Transverse colon (tissue), 4 donors: Measurements from ENCODE around the gene KLHL29. TPM values are rescaled to one million over a fixed set of nuclear protein-coding genes. Genes with fewer than 3 reads are reported as not detected.

Experiments
- DNase-seq: peaks from one replicate; pipeline ENCODE4 v3.0.0-alpha.2; 2019
- H3K27ac ChIP-seq, 4 donors: fragments of 200-600 bp; sonication (generic); 2 replicates each; pipeline ENCODE4 v1.5.1; 2016 to 2018; ENCODE audit warnings: inconsistent platforms in 4 of 4
- H3K27me3 ChIP-seq: fragments of 200-600 bp; sonication (generic); 2 replicates; pipeline ENCODE4 v1.5.1; 2017; ENCODE audit warnings: inconsistent platforms
- H3K36me3 ChIP-seq, 4 donors: fragments of 200-600 bp; sonication (generic); 2 replicates each; pipeline ENCODE4 v1.5.1; 2017 to 2019; ENCODE audit warnings: inconsistent platforms in 4 of 4
- H3K4me1 ChIP-seq, 4 donors: fragments of 200-600 bp; sonication (generic); 2 replicates each; pipeline ENCODE4 v1.5.1; 2017 to 2020; ENCODE audit warnings: inconsistent platforms in 4 of 4
- H3K4me3 ChIP-seq, 4 donors: fragments of 200-600 bp; sonication (generic); 1 replicate in 1 of 4; 2 replicates in 3 of 4; pipeline versions ENCODE4 v1.5.1 to v1.6.1; 2017 to 2019; ENCODE audit warnings: inconsistent platforms in 4 of 4
- H3K9me3 ChIP-seq, 2 donors: fragments of 200-600 bp; sonication (generic); 2 replicates each; pipeline ENCODE4 v1.5.1; 2017 to 2019; ENCODE audit warnings: inconsistent platforms in 2 of 2
- EP300 ChIP-seq: sonication (generic); formaldehyde crosslinking; IDR thresholded peaks from one replicate; pipeline ENCODE4 v1.6.1; 2017; ENCODE audit warnings: antibody characterized with exemption, low read depth
- POLR2A ChIP-seq: fragments of 450-650 bp; IDR thresholded peaks from one replicate; pipeline ENCODE4 v1.6.1; 2016; ENCODE audit warnings: antibody characterized with exemption, mild to moderate bottlenecking, moderate library complexity
- POLR2AphosphoS5 ChIP-seq, 3 donors: sonication (generic); formaldehyde crosslinking; IDR thresholded peaks; one replicate each; pipeline ENCODE4 v1.6.1; 2016; ENCODE audit warnings: antibody characterized with exemption in 3 of 3
- WGBS, 2 donors: methylation state at CpG; one replicate each; pipeline ENCODE4 v1.1.5; 2018; ENCODE audit warnings: low coverage in 1 of 2; 5-methylcytosine and 5-hydroxymethylcytosine counted together
- in situ Hi-C, 4 donors: fragments of 200-750 bp; cut with MboI; loops; one replicate each; pipeline versions ENCODE4 v1.15.0 to v1.15.1; 2017; ENCODE audit warnings: low sequenced_read_pairs in 3 of 4, low pct_ligation_motif_present in 1 of 4, low pct_unique_long_range_greater_than_20kb in 1 of 4
- intact Hi-C: fragments of 100-400 bp; cut with DNase I; formaldehyde crosslinking; loops from one replicate; pipeline ENCODE4 v1.15.1; 2023; ENCODE audit warnings: low total_unique reads
- total RNA-seq, 4 donors: library from RNA; depleted of rRNA; stranded (reverse); fragments of >200 nt; gene quantifications; one replicate each; pipeline ENCODE4 v1.1.0, GENCODE V29; 2016
- TF ChIP-seq, protein P1 (sequence below), 5 experiments: fragments of 200-600 bp in 3 of 5; fragments of 450-650 bp in 2 of 5; sonication (generic) in 3 of 5; IDR thresholded peaks; 1 replicate in 2 of 5; 2 replicates in 3 of 5; pipeline ENCODE4 v1.5.1; 2016 to 2017; ENCODE audit warnings: antibody characterized with exemption in 5 of 5, inconsistent platforms in 3 of 5, mild to moderate bottlenecking in 2 of 5, moderate library complexity in 1 of 5

Gene KLHL29
- total RNA-seq, 4 donors from 2014 or later: 3.3 to 16.5 (median 5.8) TPM

DNA sequence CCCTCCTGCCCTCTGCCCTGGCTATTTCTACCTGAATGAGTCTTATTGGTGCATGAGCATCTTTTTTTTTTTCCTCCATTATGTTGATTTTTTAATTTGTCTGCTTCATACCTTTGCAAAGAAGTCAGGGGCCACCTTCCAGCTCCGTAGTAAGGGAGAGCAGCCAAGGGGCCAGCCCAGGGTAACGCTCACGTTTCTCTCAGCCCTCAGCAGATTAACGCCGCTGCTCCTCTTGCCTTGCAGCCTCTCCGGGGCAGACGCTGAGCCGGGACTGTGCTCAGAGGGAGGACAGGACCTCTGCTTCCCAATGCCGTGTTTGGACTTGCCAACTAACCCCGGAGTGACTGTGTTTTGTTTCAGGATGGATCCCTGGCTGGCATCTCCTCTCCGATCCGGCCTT is 300.2 kb downstream of the KLHL29 start:
- Histone ChIP-seq H3K36me3 (no peaks in the 10 kb centered on the region), H3K9me3 (no peaks in the 10 kb centered on the region), H3K4me1 (no peaks in the 10 kb centered on the region), H3K4me3 (no peak overlapping the region), H3K27ac (no peak overlapping the region), H3K27me3 (no peaks in the 10 kb centered on the region)
- intact Hi-C loops: no loop called here
- TF ChIP-seq EP300 (no peak), POLR2A (no peak), POLR2AphosphoS5 (IDR thresholded peaks at IDR 0.05) (no peak)
- TF ChIP-seq, protein P1, sequence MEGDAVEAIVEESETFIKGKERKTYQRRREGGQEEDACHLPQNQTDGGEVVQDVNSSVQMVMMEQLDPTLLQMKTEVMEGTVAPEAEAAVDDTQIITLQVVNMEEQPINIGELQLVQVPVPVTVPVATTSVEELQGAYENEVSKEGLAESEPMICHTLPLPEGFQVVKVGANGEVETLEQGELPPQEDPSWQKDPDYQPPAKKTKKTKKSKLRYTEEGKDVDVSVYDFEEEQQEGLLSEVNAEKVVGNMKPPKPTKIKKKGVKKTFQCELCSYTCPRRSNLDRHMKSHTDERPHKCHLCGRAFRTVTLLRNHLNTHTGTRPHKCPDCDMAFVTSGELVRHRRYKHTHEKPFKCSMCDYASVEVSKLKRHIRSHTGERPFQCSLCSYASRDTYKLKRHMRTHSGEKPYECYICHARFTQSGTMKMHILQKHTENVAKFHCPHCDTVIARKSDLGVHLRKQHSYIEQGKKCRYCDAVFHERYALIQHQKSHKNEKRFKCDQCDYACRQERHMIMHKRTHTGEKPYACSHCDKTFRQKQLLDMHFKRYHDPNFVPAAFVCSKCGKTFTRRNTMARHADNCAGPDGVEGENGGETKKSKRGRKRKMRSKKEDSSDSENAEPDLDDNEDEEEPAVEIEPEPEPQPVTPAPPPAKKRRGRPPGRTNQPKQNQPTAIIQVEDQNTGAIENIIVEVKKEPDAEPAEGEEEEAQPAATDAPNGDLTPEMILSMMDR (IDR thresholded peaks at IDR 0.05): no peak
- DNase-seq: no peak
- in situ Hi-C loops: no loop called here
- WGBS, 2 donors: 79% methylated on average over 12 of the region's 12 CpGs; no CpG with 5 or more reads in 1 of the 2 donors

DNA sequence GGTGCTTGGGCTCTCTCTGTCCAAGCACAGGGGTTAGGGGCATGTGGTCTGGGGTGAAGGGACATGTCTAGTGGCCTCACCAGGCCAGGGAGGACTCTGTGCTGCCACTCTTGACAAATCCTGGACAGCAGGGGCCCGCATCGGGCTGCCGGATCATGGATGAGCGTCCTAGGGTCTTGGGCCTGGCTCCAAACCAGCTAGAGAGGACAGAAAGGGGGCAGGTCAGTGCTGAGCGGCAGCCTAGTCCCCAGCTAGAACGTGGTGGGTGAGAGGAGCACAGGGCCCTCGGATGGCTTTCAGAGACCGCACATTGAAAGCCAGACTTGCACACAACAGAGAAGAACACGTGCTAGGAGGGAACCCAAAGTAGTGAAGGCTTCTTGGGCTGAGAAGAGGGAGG is 300.7 kb downstream of the KLHL29 start:
- TF ChIP-seq POLR2A (no peak), EP300 (no peak), POLR2AphosphoS5 (IDR thresholded peaks at IDR 0.05) (no peak)
- TF ChIP-seq, protein P1 (IDR thresholded peaks at IDR 0.05): no peak
- 90 to 100% methylated on average over 1 to 9 of the region's 9 CpGs for WGBS, 2 donors
- H3K4me3 ChIP-seq: no peak overlapping the region
- H3K9me3 ChIP-seq: no peaks in the 10 kb centered on the region
- no peak overlapping the region for H3K27ac ChIP-seq
- no peaks in the 10 kb centered on the region for H3K4me1 ChIP-seq
- H3K36me3 ChIP-seq: no peaks in the 10 kb centered on the region
- no peaks in the 10 kb centered on the region for H3K27me3 ChIP-seq
- in situ Hi-C loops (no loop called here), intact Hi-C loops (no loop called here)
- DNase-seq: no peak

DNA sequence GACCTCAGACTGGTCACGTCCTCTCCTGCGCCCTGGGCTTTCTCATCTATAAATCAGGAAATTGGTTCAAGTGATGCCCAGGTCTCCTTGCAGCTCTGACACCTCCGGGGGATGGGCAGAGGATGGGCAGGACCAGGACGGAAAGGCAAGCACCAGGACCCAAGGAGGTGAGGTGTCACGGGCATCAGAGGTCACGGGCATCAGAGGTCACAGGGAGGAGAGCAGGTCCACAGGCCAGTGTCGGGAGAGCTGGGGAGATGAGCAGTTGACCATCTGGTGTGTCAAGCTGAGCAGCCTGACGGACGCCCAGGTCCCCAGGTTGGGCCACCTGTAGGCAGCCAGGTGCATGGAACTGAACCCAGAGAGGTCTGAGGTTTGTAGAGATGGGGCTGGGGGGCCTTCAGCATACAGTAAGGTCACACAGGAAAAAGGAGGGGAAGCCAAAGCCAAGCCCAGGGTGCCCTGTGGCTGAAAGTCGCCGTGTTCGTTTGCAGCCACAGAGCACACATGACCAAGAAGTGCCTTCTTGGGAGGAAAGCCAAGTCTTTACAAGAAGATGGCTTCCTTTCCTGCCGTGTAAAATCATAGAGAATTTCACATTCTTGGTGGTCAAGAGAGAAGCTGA is 301.5 kb downstream of the KLHL29 start:
- Histone ChIP-seq H3K4me1 (no peaks in the 10 kb centered on the region), H3K27me3 (no peaks in the 10 kb centered on the region), H3K36me3 (no peaks in the 10 kb centered on the region), H3K9me3 (no peaks in the 10 kb centered on the region), H3K4me3 (no peak overlapping the region), H3K27ac (no peak overlapping the region)
- in situ Hi-C loops (no loop called here), intact Hi-C loops (no loop called here)
- TF ChIP-seq POLR2AphosphoS5 (IDR thresholded peaks at IDR 0.05): no peak
- TF ChIP-seq, protein P1 (IDR thresholded peaks at IDR 0.05): no peak
- TF ChIP-seq EP300: no peak
- TF ChIP-seq POLR2A: no peak
- WGBS, 2 donors: 93 to 94% methylated on average over 3 to 13 of the region's 13 CpGs
- DNase-seq: no peak

DNA sequence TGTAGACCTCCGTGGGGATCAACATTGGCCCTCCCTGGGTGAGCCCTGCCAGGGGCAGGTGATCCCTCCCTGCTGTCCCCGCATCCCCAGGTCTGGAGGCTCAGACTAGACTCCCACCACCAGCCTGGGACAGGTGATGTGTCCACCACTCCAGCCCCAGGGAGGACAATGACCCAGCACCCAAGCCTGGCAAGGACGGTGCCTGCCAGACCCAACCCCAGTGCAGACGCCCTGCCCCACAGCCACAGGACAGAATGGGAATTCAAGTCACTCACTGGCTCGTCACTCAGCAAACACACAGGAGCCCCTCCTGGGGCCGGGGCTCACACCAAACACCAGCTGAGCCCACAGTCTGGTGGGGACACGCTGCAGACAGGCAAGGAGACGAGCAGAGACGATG is 302.2 kb downstream of the KLHL29 start:
- H3K4me1 ChIP-seq: no peaks in the 10 kb centered on the region
- intact Hi-C loops (no loop called here), in situ Hi-C loops (no loop called here)
- no peaks in the 10 kb centered on the region for H3K9me3 ChIP-seq
- no peaks in the 10 kb centered on the region for H3K27me3 ChIP-seq
- 90% methylated on average over 9 of the region's 9 CpGs; no CpG with 5 or more reads in 1 of the 2 donors for WGBS, 2 donors
- no peak overlapping the region for H3K4me3 ChIP-seq
- H3K36me3 ChIP-seq: no peaks in the 10 kb centered on the region
- no peak for DNase-seq
- no peak overlapping the region for H3K27ac ChIP-seq
- TF ChIP-seq POLR2A: no peak
- no peak for TF ChIP-seq EP300
- TF ChIP-seq, protein P1 (IDR thresholded peaks at IDR 0.05): no peak
- no peak for TF ChIP-seq POLR2AphosphoS5 (IDR thresholded peaks at IDR 0.05)
